ENCODE measurements around the gene NOD2.

DNA sequence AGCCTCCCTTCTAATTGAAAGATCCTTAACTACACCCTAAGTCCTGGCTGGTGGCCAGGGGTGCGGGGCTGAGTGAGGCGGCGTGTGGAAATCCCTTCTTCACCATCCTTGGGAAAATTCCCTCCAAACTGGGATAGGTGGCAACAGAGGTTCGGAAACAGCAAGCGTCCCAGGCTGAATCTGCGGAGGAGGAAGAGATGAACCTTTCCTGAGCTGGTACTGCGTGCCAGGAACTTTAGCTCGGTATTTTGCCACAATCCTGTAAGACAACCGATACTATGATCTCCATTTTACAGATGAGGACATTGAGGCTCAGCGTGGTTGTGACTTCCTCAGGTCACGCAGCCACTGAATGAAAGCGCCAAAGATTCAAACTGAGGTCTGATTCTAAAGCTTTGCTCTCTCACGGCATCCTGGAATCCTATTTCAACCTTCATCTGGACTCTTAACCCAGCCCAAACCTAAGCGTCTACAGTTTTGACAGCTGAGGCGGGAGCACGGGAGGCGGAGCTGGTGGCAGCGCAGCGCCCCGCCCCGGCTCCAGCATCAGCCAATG, 47.9 kb downstream of the NOD2 start:
- TF ChIP-seq, protein P1, sequence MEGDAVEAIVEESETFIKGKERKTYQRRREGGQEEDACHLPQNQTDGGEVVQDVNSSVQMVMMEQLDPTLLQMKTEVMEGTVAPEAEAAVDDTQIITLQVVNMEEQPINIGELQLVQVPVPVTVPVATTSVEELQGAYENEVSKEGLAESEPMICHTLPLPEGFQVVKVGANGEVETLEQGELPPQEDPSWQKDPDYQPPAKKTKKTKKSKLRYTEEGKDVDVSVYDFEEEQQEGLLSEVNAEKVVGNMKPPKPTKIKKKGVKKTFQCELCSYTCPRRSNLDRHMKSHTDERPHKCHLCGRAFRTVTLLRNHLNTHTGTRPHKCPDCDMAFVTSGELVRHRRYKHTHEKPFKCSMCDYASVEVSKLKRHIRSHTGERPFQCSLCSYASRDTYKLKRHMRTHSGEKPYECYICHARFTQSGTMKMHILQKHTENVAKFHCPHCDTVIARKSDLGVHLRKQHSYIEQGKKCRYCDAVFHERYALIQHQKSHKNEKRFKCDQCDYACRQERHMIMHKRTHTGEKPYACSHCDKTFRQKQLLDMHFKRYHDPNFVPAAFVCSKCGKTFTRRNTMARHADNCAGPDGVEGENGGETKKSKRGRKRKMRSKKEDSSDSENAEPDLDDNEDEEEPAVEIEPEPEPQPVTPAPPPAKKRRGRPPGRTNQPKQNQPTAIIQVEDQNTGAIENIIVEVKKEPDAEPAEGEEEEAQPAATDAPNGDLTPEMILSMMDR (IDR thresholded peaks at IDR 0.05 in 2 of 3, conservative IDR thresholded peaks at IDR 0.05 in 1 of 3; ENCODE audit: borderline replicate concordance in 1 of 3, insufficient read depth in 1 of 3, low read depth in 2 of 3, low read length in 2 of 3), result no peak
- TF ChIP-seq YY1 (IDR thresholded peaks at IDR 0.05; ENCODE audit: extremely low read depth, insufficient replicate concordance, low read depth, low read length) (no peak), FOSL1 (IDR thresholded peaks at IDR 0.05; ENCODE audit: low read depth) (no peak), POLR2A (IDR thresholded peaks at IDR 0.05; ENCODE audit: borderline replicate concordance, extremely low read depth, insufficient read depth, insufficient read length) (no peak), EZH2phosphoT487 (IDR thresholded peaks at IDR 0.05; ENCODE audit: borderline replicate concordance) (no peak), ZFX (IDR thresholded peaks at IDR 0.05) (no peak), EZH2 (IDR thresholded peaks at IDR 0.05) (no peak), SP1 (IDR thresholded peaks at IDR 0.05; ENCODE audit: low read depth) (no peak), CEBPB (IDR thresholded peaks at IDR 0.05; ENCODE audit: low read depth) (no peak), SIN3A (IDR thresholded peaks at IDR 0.05; ENCODE audit: low read depth) (no peak)
- TF ChIP-seq, protein P2, sequence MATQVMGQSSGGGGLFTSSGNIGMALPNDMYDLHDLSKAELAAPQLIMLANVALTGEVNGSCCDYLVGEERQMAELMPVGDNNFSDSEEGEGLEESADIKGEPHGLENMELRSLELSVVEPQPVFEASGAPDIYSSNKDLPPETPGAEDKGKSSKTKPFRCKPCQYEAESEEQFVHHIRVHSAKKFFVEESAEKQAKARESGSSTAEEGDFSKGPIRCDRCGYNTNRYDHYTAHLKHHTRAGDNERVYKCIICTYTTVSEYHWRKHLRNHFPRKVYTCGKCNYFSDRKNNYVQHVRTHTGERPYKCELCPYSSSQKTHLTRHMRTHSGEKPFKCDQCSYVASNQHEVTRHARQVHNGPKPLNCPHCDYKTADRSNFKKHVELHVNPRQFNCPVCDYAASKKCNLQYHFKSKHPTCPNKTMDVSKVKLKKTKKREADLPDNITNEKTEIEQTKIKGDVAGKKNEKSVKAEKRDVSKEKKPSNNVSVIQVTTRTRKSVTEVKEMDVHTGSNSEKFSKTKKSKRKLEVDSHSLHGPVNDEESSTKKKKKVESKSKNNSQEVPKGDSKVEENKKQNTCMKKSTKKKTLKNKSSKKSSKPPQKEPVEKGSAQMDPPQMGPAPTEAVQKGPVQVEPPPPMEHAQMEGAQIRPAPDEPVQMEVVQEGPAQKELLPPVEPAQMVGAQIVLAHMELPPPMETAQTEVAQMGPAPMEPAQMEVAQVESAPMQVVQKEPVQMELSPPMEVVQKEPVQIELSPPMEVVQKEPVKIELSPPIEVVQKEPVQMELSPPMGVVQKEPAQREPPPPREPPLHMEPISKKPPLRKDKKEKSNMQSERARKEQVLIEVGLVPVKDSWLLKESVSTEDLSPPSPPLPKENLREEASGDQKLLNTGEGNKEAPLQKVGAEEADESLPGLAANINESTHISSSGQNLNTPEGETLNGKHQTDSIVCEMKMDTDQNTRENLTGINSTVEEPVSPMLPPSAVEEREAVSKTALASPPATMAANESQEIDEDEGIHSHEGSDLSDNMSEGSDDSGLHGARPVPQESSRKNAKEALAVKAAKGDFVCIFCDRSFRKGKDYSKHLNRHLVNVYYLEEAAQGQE (IDR thresholded peaks at IDR 0.05; ENCODE audit: low read depth), result no peak
